ENCODE results near the gene DYNC1I1.

The DYNC1I1 gene

GRCh38 chr7:95952851-95953250 is 180.5 kb downstream of the DYNC1I1 start:
- no peak overlapping the region for H3K4me3 ChIP-seq (ENCODE audit: low read length)
- no peak for TF ChIP-seq CTCF (conservative IDR thresholded peaks at IDR 0.05; ENCODE audit: low read depth, low read length)
- DNase-seq (ENCODE audit: low read depth): no peak

- no peak for DNase-seq (ENCODE audit: low read depth)
- no peak overlapping the region for H3K4me3 ChIP-seq (ENCODE audit: low read length)
- TF ChIP-seq CTCF (conservative IDR thresholded peaks at IDR 0.05; ENCODE audit: low read depth, low read length): no peak
Measured at GRCh38 chr7:95955748-95956147, 183.4 kb downstream of the DYNC1I1 start.

GRCh38 chr7:95957510-95957909 is 185.2 kb downstream of the DYNC1I1 start:
- H3K4me3 ChIP-seq (ENCODE audit: low read length): no peak overlapping the region

GRCh38 chr7:95960706-95961244 is 188.4 kb downstream of the DYNC1I1 start:
- no peak overlapping the region for H3K4me3 ChIP-seq (ENCODE audit: low read length)
- DNase-seq (ENCODE audit: low read depth): no peak
- TF ChIP-seq CTCF (conservative IDR thresholded peaks at IDR 0.05; ENCODE audit: low read depth, low read length): no peak

More at GRCh38 chr7:95957510-95957909, 185.2 kb downstream of the DYNC1I1 start:
- TF ChIP-seq CTCF (conservative IDR thresholded peaks at IDR 0.05; ENCODE audit: low read depth, low read length): no peak
- DNase-seq (ENCODE audit: low read depth): no peak

- TF ChIP-seq CTCF (conservative IDR thresholded peaks at IDR 0.05; ENCODE audit: low read depth, low read length): no peak
- H3K4me3 ChIP-seq (ENCODE audit: low read length): no peak overlapping the region
- no peak for DNase-seq (ENCODE audit: low read depth)
Measured at GRCh38 chr7:95963446-95963990, 191.2 kb downstream of the DYNC1I1 start.

GRCh38 chr7:95971716-95972115 is 199.4 kb downstream of the DYNC1I1 start:
- no peak for DNase-seq (ENCODE audit: low read depth)
- H3K4me3 ChIP-seq (ENCODE audit: low read length): no peak overlapping the region
- TF ChIP-seq CTCF (conservative IDR thresholded peaks at IDR 0.05; ENCODE audit: low read depth, low read length): no peak

- DNase-seq (ENCODE audit: low read depth): no peak
- no peak for TF ChIP-seq CTCF (conservative IDR thresholded peaks at IDR 0.05; ENCODE audit: low read depth, low read length)
- no peak overlapping the region for H3K4me3 ChIP-seq (ENCODE audit: low read length)
Measured at GRCh38 chr7:95972523-95972922, 200.2 kb downstream of the DYNC1I1 start.
